ENCODE data around the gene EHD4.

The EHD4 gene

DNA sequence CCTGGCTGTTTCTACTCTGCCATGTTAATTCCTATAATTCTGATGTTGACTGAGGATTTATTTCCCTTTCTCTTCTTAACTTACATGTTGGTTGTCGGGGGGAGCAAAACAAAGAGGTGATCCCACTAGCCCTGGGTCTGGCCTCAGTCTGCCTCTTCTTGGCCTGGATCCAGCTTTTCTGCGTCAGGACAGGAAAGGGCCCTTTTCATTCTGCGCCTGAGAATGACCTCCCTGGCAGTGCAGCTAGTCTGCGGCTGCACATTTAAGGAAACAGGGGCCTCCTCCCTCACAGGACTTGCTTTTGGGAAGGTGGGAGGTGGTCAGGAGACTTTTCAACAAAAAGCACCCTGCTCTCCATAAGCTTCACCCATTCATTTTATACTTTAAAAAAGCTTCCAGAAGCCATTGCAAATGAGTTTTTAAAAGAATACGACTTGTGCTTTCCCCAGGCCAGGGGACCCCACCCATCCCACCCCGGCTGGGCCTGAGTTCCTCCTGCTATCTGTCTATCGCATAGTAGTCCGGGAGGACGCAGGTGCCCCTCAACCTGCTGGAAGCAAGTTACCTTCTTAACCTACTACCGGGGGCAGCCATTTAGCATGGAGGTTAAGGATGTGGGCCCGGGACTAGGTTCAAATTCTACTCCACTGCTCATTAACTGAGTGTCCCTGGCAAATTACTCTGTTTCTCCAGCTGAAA is 21.3 kb upstream of the EHD4 start:
- TF ChIP-seq, protein P1, sequence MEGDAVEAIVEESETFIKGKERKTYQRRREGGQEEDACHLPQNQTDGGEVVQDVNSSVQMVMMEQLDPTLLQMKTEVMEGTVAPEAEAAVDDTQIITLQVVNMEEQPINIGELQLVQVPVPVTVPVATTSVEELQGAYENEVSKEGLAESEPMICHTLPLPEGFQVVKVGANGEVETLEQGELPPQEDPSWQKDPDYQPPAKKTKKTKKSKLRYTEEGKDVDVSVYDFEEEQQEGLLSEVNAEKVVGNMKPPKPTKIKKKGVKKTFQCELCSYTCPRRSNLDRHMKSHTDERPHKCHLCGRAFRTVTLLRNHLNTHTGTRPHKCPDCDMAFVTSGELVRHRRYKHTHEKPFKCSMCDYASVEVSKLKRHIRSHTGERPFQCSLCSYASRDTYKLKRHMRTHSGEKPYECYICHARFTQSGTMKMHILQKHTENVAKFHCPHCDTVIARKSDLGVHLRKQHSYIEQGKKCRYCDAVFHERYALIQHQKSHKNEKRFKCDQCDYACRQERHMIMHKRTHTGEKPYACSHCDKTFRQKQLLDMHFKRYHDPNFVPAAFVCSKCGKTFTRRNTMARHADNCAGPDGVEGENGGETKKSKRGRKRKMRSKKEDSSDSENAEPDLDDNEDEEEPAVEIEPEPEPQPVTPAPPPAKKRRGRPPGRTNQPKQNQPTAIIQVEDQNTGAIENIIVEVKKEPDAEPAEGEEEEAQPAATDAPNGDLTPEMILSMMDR (IDR thresholded peaks at IDR 0.05; ENCODE audit: insufficient read depth, low read length, missing control alignments): no peak
- ChIA-PET POLR2A (no interaction called here), CTCF (interaction anchor here (1.4 to 22.3 kb wide), 4 partner anchors 13 to 144 kb away, joined by 4 to 274 read pairs (median 88); no protein-coding TSS in a partner anchor)
- H3K4me3 ChIP-seq (ENCODE audit: low read depth, low read length): no peak overlapping the region
- DNase-seq (ENCODE audit: low read depth, low spot score): no peak

DNA sequence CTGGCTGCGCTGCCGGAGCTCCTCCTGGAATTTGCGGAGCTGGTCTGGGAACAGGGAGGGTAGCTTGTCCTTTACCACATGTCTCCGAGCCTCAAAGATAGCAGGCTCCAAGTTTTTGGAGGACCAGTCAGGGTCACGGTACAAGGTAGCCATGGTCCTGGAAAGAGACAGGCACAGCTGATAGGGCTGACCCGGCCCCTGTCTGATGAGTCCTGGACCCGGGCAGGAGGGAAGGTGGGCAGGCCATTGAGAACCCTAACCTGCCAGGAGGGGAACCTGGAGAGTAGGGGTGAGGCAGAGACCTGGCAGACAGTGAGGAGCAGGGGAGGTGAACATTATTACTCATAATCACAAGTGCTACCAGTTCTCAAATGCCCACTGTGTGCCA is 20.4 kb upstream of the EHD4 start:
- H3K4me3 ChIP-seq (ENCODE audit: low read depth, low read length): no peak overlapping the region
- TF ChIP-seq, protein P1 (IDR thresholded peaks at IDR 0.05; ENCODE audit: insufficient read depth, low read length, missing control alignments): no peak
- ChIA-PET POLR2A (no interaction called here), CTCF (interaction anchor here (0.6 to 22.3 kb wide), 7 partner anchors 9 to 145 kb away, joined by 3 to 274 read pairs (median 8); no protein-coding TSS in a partner anchor)
- no peak for DNase-seq (ENCODE audit: low read depth, low spot score)

DNA sequence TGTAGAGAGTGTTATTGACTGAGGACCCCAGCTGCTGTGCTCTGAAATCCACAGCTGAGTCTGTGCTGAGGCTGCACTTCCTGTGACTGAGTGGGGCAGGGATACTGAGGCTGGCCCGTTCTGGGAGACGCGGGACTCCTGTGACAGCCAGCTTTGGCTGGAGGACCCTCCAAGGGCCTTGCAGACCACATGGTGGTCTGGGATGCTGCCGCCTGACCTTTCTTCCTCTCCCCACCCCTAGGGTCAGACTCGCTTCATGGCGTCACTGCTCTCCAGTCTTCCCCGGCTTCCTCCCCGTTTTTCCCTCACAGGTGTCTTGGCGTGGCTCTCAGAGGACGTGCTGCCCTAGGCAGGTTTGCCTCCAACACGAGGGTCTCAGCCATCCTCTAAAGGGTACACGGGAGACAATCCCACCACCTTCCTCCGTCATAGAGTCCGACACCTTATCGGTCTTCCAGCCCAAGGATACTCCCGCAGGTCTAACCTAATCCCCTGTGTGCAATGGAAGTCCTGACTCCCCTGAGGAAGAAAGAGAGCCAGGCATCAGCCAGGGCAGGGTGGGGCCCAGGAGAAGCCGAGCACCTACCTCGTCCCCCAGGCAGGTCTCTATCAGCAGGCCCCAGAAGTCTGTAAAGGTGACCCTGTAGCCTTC is 19.9 kb upstream of the EHD4 start:
- POLR2A ChIA-PET: no interaction called here
- TF ChIP-seq, protein P1 (IDR thresholded peaks at IDR 0.05; ENCODE audit: insufficient read depth, low read length, missing control alignments): no peak
- CTCF ChIA-PET: interaction anchor here (0.6 to 22.3 kb wide), 8 partner anchors 9 to 145 kb away, joined by 3 to 274 read pairs (median 60); no protein-coding TSS in a partner anchor

DNA sequence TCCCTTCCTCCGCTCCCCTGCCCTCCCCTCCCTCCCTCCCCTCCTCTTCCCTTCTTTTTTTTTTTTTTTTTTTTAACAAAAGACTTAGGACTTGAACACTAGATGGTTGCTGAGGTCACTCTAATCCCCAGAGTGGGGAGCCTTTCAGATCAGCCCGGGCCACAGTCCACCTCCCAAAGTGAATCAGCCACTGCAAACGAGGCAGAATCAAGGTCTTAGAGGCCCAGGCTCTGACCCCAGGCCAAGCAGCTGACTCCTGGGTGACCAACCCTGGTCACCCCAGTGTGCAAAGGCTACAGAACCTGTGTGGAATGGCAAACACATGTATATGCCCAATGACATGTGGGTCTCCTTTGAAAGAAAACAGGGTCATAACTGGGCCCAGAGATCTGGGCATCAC is 18.3 kb upstream of the EHD4 start:
- DNase-seq (ENCODE audit: low read depth, low spot score): no peak
- TF ChIP-seq, protein P1 (IDR thresholded peaks at IDR 0.05; ENCODE audit: insufficient read depth, low read length, missing control alignments): no peak
- H3K4me3 ChIP-seq (ENCODE audit: low read depth, low read length): no peak overlapping the region
- ChIA-PET CTCF (interaction anchor here (0.9 to 22.3 kb wide), 28 partner anchors 10 to 713 kb away, joined by 3 to 274 read pairs (median 5); partner anchors contain the start of gene EHD4), POLR2A (interaction anchor here (0.6 kb wide), 1 partner anchor 95 kb away, joined by 4 read pairs; no protein-coding TSS in a partner anchor)

More for the DNA sequence above, 19.9 kb upstream of the EHD4 start:
- no peak overlapping the region for H3K4me3 ChIP-seq (ENCODE audit: low read depth, low read length)
- no peak for DNase-seq (ENCODE audit: low read depth, low spot score)

DNA sequence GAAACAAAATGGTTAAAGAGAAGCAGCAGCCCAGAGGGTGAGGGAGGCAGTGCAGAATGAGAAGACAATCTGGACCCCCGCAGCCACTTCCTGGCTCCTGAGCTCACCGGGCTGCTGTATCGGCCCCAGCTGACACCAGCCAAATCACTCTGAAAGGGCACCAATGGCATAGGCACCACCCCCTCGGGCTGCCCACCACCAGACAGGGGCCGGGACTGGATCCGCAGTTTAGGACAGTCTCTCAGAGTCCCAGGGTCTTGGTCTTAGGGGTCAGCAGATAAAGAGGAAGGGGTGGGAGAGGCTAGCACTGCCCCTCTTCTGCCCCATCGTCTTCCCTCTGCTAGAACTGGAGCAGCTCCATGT is 17.9 kb upstream of the EHD4 start:
- no peak overlapping the region for H3K4me3 ChIP-seq (ENCODE audit: low read depth, low read length)
- no peak for DNase-seq (ENCODE audit: low read depth, low spot score)
- TF ChIP-seq, protein P1 (IDR thresholded peaks at IDR 0.05; ENCODE audit: insufficient read depth, low read length, missing control alignments): no peak
- ChIA-PET POLR2A (no interaction called here), CTCF (interaction anchor here (0.6 to 22.3 kb wide), 35 partner anchors 10 to 714 kb away, joined by 3 to 274 read pairs (median 5); partner anchors contain the start of gene EHD4)
